Measurements from ENCODE around the gene GPR6. TPM values are rescaled to one million over a fixed set of nuclear protein-coding genes. Genes with fewer than 3 reads are reported as not detected.

GPR6 gene
- total and polyA plus RNA-seq, 2 donors (not counting 3 experiments of a cell fraction or from before 2014, with no cell fraction given): not detected

DNA sequence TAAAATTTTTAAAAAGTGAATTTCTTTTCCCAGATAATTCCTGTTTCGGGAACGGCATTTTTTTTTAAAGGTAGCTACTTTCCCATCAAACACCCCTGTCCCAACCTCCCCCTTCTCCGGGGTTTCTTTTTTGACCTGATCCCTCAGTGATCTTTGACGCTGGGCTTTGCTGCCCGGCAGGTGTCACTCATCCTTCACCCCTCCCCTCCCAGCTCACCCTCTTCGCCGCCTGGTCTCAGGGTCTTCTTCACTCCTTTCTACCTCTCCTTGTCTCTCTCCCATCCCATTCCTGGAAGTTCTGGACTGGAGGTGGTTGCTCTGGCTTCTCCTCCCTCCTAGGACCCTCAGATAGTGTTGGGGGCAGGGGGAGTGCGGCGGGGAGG is 329 bp upstream of the GPR6 start:
- DNase-seq (ENCODE audit: low read depth, low spot score) (no peak), FAIRE-seq (no peak)
- Histone ChIP-seq H3K4me3 (replicated peaks in 1 of 3; ENCODE audit: insufficient read depth in 1 of 3, low read depth in 1 of 3, low read length in 3 of 3) (no peak overlapping the region), H3K27ac (ENCODE audit: insufficient read depth, low read depth, low read length) (no peak overlapping the region), H3K4me1 (ENCODE audit: control insufficient read depth, extremely low read depth, insufficient read depth, low read length) (no peaks in the 10 kb centered on the region), H3K79me2 (ENCODE audit: control insufficient read depth, insufficient read depth, low read length) (no peaks in the 10 kb centered on the region), H3K9me1 (replicated peaks; ENCODE audit: control insufficient read depth, extremely low read depth, insufficient read depth, low read length) (no peaks in the 10 kb centered on the region), H3K36me3 (ENCODE audit: control insufficient read depth in 2 of 2, extremely low read depth in 1 of 2, insufficient read depth in 2 of 2, low read length in 2 of 2) (no peaks in the 10 kb centered on the region), H3K27me3 (ENCODE audit: control insufficient read depth in 2 of 2, insufficient read depth in 2 of 2, low read length in 2 of 2) (peaks cover 8 to 15% of the 10 kb centered on the region in 2 experiments), H4K20me1 (replicated peaks; ENCODE audit: control insufficient read depth, extremely low read depth, insufficient read depth, low read length) (no peaks in the 10 kb centered on the region), H2AFZ (ENCODE audit: low read depth, low read length) (no peak overlapping the region), H3K9ac (replicated peaks; ENCODE audit: extremely low read depth, insufficient read depth, low read length) (no peak overlapping the region), H3K9me3 (replicated peaks; ENCODE audit: control insufficient read depth, insufficient read depth, low read length) (no peaks in the 10 kb centered on the region), H3K4me2 (ENCODE audit: insufficient read depth, low read length) (no peak overlapping the region)
- intact Hi-C loops (cut with micrococcal nuclease) (loop anchor here (1.0 kb wide), 1 partner anchor 278 kb away; no protein-coding TSS in a partner anchor), dilution Hi-C loops (cut with MboI; ENCODE audit: extremely low pct_ligation_motif_present, low sequenced_read_pairs) (no loop called here)
- POLR2A ChIA-PET: no interaction called here
- CTCF ChIA-PET: interaction anchor here (1.4 kb wide), 1 partner anchor 10 kb away, joined by 3 read pairs; no protein-coding TSS in a partner anchor
- no peak for TF ChIP-seq EZH2 (IDR thresholded peaks at IDR 0.05; ENCODE audit: borderline replicate concordance, low read depth, low read length, severe bottlenecking)
- TF ChIP-seq, protein P1, sequence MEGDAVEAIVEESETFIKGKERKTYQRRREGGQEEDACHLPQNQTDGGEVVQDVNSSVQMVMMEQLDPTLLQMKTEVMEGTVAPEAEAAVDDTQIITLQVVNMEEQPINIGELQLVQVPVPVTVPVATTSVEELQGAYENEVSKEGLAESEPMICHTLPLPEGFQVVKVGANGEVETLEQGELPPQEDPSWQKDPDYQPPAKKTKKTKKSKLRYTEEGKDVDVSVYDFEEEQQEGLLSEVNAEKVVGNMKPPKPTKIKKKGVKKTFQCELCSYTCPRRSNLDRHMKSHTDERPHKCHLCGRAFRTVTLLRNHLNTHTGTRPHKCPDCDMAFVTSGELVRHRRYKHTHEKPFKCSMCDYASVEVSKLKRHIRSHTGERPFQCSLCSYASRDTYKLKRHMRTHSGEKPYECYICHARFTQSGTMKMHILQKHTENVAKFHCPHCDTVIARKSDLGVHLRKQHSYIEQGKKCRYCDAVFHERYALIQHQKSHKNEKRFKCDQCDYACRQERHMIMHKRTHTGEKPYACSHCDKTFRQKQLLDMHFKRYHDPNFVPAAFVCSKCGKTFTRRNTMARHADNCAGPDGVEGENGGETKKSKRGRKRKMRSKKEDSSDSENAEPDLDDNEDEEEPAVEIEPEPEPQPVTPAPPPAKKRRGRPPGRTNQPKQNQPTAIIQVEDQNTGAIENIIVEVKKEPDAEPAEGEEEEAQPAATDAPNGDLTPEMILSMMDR (IDR thresholded peaks at IDR 0.05; ENCODE audit: extremely low read depth in 1 of 2, insufficient read depth in 1 of 2, low read depth in 1 of 2, low read length in 2 of 2): no peak
- no peak for TF ChIP-seq JUN (IDR thresholded peaks at IDR 0.05; ENCODE audit: borderline replicate concordance, insufficient read depth, insufficient read length, low read depth)
- no peak for TF ChIP-seq MYC (IDR thresholded peaks at IDR 0.05; ENCODE audit: low read depth, low read length)
- no peak for TF ChIP-seq POLR2A (IDR thresholded peaks at IDR 0.05; ENCODE audit: low read depth, low read length)
- no peak for TF ChIP-seq FOS (IDR thresholded peaks at IDR 0.05; ENCODE audit: borderline replicate concordance, insufficient read depth, low read length)
- no peak for TF ChIP-seq POLR2AphosphoS5 (IDR thresholded peaks at IDR 0.05; ENCODE audit: insufficient read depth, low read depth, low read length)
- TF ChIP-seq, protein P2, sequence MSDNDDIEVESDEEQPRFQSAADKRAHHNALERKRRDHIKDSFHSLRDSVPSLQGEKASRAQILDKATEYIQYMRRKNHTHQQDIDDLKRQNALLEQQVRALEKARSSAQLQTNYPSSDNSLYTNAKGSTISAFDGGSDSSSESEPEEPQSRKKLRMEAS (IDR thresholded peaks at IDR 0.05; ENCODE audit: insufficient read depth, insufficient read length): no peak
- no peak for TF ChIP-seq GATA2 (IDR thresholded peaks at IDR 0.05; ENCODE audit: insufficient read depth, insufficient read length, low read depth, low read length)
- no TSS peak for BruUV-seq (replicated peaks)
